Left renal pelvis (tissue), 4 donors: Measurements from ENCODE around the gene NOSIP. TPM values are rescaled to one million over a fixed set of nuclear protein-coding genes. Genes with fewer than 3 reads are reported as not detected.

ENCODE experiments used
- DNase-seq, 4 donors: peaks; one replicate each; pipeline ENCODE4 v3.0.0-alpha.2; 2013; ENCODE audit warnings: low read depth in 4 of 4, low spot score in 3 of 4
- polyA plus RNA-seq, 4 donors: library from polyadenylated mRNA; unstranded; fragments of 120-200 nt; gene quantifications; one replicate each; pipeline ENCODE4 v1.2.1, GENCODE V29; 2013; ENCODE audit not compliant: insufficient read length in 4 of 4

Gene NOSIP
- polyA plus RNA-seq, 4 donors, result 46.1 to 75.0 (median 57.6) TPM

DNA sequence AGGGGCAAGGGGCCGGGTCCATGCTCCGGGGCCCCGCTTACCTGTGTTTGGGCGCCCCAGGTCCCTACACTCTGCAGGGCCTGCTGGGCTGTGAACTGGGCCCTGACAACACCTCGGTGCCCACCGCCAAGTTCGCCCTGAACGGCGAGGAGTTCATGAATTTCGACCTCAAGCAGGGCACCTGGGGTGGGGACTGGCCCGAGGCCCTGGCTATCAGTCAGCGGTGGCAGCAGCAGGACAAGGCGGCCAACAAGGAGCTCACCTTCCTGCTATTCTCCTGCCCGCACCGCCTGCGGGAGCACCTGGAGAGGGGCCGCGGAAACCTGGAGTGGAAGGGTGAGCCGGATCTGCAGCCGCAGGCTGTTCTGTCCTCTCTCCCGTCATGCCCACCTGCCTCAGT lies 66.2 kb downstream of the NOSIP start:
- no peak for DNase-seq

DNA sequence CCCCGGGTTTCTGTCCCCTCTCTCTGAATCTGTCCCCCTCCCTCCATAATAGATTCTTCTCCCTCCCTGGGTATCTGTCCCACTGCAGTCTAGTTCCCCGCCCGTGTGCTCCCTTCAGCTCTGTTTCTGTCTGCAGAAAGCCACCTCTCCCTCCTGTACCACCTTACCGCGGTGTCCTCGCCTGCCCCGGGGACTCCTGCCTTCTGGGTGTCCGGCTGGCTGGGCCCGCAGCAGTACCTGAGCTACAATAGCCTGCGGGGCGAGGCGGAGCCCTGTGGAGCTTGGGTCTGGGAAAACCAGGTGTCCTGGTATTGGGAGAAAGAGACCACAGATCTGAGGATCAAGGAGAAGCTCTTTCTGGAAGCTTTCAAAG lies 66.6 kb downstream of the NOSIP start:
- no peak for DNase-seq

DNA sequence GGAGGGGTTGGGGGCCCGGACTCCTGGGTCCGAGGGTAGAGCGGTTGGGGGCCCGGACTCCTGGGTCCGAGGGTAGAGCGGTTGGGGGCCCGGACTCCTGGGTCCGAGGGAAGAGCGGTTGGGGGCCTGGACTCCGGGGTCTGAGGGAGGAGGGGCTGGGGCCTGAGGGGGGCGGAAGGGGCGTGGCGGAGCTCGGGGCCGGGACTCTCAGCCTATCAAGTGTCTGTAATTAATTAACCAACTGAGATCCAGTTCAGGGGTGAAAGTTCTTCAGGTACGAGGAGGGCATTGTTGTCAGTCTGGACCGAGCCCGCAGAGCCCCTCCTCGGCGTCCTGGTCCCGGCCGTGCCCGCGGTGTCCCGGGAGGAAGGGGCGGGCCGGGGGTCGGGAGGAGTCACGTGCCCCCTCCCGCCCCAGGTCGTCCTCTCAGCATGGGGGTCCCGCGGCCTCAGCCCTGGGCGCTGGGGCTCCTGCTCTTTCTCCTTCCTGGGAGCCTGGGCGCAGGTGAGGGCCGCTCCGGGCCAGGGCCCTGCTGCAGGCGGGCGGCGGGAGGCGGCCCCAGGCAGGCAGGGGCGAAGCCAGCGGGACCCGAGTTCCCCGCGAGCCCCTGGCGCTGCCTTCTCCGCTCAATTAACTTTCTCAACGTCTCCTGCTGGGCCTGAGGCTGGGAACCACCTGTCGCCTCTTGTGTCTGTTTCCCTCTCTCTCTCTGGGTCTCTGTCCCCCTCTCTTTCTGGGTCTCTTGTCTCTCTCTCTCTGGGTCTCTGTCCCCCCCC lies 67.2 kb downstream of the NOSIP start:
- no peak for DNase-seq

DNA sequence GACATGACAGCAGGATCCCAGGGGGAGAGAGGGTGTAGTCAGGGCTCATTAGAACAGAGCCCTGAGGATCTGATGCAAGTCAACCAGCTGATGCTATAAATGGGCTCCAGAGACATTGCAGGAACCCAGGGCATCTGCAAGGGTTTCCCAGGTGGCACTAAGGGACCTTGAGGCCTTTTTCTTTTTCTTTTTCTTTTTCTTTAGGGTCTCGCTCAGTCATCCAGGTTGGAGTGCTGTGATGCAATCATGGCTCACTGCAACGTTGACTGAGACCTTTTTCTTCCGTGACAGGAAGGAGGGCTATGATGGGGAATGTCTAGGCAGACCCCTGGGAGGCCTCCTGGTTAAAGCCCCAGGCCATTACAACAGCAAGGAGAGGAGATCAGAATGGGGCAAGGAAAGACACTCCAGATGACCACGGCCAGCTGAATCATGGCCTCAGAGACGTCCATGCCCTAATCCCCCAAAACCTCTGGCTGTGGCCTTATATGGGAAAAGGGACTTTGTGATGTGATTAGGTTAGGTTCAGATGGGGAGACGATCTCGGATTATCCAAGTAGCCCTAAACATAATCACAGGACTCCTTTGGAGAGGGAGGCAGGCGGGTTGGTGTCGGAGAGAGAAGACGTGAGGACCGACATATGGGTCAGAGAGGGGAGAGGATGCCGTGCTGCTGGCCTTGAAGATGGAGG lies 72.4 kb downstream of the NOSIP start:
- DNase-seq, result no peak

DNA sequence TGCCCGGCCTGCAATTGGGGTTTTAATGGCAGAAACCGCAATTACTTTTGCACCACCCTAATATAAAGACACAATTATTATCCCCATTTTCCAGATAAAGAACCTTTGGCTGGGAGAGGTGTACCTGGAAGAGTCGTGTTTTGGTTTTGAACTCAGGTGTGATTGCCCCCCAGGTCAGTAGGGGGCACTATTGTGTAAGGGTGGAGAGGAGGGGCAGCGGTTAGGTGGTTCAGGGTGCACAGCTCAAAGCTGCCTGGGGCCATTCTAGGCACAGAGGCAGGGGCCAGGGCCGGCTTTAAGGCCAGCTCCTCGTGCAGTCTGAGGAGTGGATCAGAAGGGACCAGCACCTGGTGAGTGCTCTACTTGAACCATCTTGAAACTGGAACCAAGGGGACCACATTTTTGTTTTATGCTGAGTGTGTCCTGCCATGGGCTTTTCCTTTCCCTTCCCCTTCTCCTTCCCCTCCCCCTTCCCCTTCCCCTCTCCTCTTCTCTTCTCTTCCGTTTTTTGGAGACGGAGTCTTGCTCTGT lies 73.7 kb downstream of the NOSIP start:
- DNase-seq, result no peak

Other genes starting within 250 kb of the NOSIP start
- 10 to 100 TPM; 30.2 to 43.6 (median 38.4) TPM for gene CD37, start 245.2 kb downstream of the NOSIP start, polyA plus RNA-seq
- 100 to 1,000 TPM in 3 of 4 donors, 10 to 100 TPM in 1; 86.5 to 113 (median 104) TPM for gene TEAD2, start 218.1 kb downstream of the NOSIP start, polyA plus RNA-seq
- gene DKKL1, start 216.7 kb downstream of the NOSIP start, polyA plus RNA-seq, result 1 to 10 TPM; 4.2 to 7.0 (median 5.8) TPM
- gene KASH5, start 192.3 kb downstream of the NOSIP start, polyA plus RNA-seq, result under 1 TPM in 1 of 4 donors, not detected in 3; 0.32 TPM
- gene PTH2, start 157.1 kb downstream of the NOSIP start, polyA plus RNA-seq, result not detected
- gene GFY, start 155.2 kb downstream of the NOSIP start, polyA plus RNA-seq, result not detected
- gene SLC17A7, start 139.0 kb downstream of the NOSIP start, polyA plus RNA-seq, result 1 to 10 TPM in 1 of 4 donors, under 1 TPM in 3; 0.29 to 3.2 (median 0.56) TPM
- gene PIH1D1, start 128.7 kb downstream of the NOSIP start, polyA plus RNA-seq, result 100 to 1,000 TPM in 1 of 4 donors, 10 to 100 TPM in 3; 52.5 to 104 (median 82.3) TPM
- gene ALDH16A1, start 127.3 kb downstream of the NOSIP start, polyA plus RNA-seq, result 10 to 100 TPM; 12.2 to 32.1 (median 16.4) TPM
- 1 to 10 TPM; 2.8 to 6.7 (median 4.5) TPM for gene FLT3LG, start 106.3 kb downstream of the NOSIP start, polyA plus RNA-seq
- 1,000 to 10,000 TPM; 2,432 to 3,072 (median 2,712) TPM for gene RPL13A, start 92.9 kb downstream of the NOSIP start, polyA plus RNA-seq
- 1,000 to 10,000 TPM; 2,592 to 2,856 (median 2,752) TPM for gene RPS11, start 84.1 kb downstream of the NOSIP start, polyA plus RNA-seq
- gene FCGRT, start 67.9 kb downstream of the NOSIP start, polyA plus RNA-seq, result 100 to 1,000 TPM; 214 to 302 (median 275) TPM
- gene RCN3, start 52.6 kb downstream of the NOSIP start, polyA plus RNA-seq, result 100 to 1,000 TPM in 1 of 4 donors, 10 to 100 TPM in 3; 18.1 to 107 (median 23.4) TPM
- 1 to 10 TPM in 3 of 4 donors, under 1 TPM in 1; 0.52 to 7.5 (median 6.4) TPM for gene PRRG2, start 760 bp upstream of the NOSIP start, polyA plus RNA-seq
- 10 to 100 TPM; 15.4 to 31.1 (median 20.3) TPM for gene PRR12, start 10.6 kb upstream of the NOSIP start, polyA plus RNA-seq
- 10 to 100 TPM; 20.1 to 49.9 (median 26.6) TPM for gene RRAS, start 59.6 kb upstream of the NOSIP start, polyA plus RNA-seq
- gene SCAF1, start 61.7 kb upstream of the NOSIP start, polyA plus RNA-seq, result 10 to 100 TPM; 28.7 to 45.5 (median 31.3) TPM
- 10 to 100 TPM; 39.3 to 84.9 (median 47.1) TPM for gene IRF3, start 85.3 kb upstream of the NOSIP start, polyA plus RNA-seq
- 10 to 100 TPM; 20.6 to 36.1 (median 22.4) TPM for gene BCL2L12, start 85.4 kb upstream of the NOSIP start, polyA plus RNA-seq
- 100 to 1,000 TPM; 161 to 255 (median 205) TPM for gene PRMT1, start 96.7 kb upstream of the NOSIP start, polyA plus RNA-seq
- gene ADM5, start 109.0 kb upstream of the NOSIP start, polyA plus RNA-seq, result 1 to 10 TPM in 2 of 4 donors, under 1 TPM in 2; 0.74 to 2.1 (median 1.1) TPM
- 10 to 100 TPM; 10.9 to 22.8 (median 16.1) TPM for gene CPT1C, start 110.6 kb upstream of the NOSIP start, polyA plus RNA-seq
- under 1 TPM in 3 of 4 donors, not detected in 1; 0.08 to 0.48 (median 0.09) TPM for gene TSKS, start 182.8 kb upstream of the NOSIP start, polyA plus RNA-seq
- gene AP2A1, start 186.4 kb upstream of the NOSIP start, polyA plus RNA-seq, result 10 to 100 TPM; 45.5 to 74.1 (median 62.0) TPM
- 10 to 100 TPM; 20.9 to 43.3 (median 35.5) TPM for gene FUZ, start 232.7 kb upstream of the NOSIP start, polyA plus RNA-seq
- 10 to 100 TPM; 43.9 to 76.8 (median 64.9) TPM for gene MED25, start 237.7 kb upstream of the NOSIP start, polyA plus RNA-seq